SK-N-SH (cell line): ENCODE measurements around the gene PSMD13.

Experiments
- CTCF ChIP-seq: fragments of 200-600 bp; sonication (generic); IDR thresholded peaks from 2 replicates; pipeline ENCODE4 v1.6.1; 2017; ENCODE audit warnings: antibody characterized with exemption, mild to moderate bottlenecking, moderate library complexity
- EP300 ChIP-seq, 2 experiments: IDR thresholded peaks; 2 replicates each; pipeline versions ENCODE4 v1.4.0 to v1.6.1; 2012; ENCODE audit warnings: borderline replicate concordance in 1 of 2, low read depth in 1 of 2, low read length in 1 of 2
- NRF1 ChIP-seq: IDR thresholded peaks from 2 replicates; pipeline ENCODE4 v1.6.1; 2012; ENCODE audit warnings: low read depth, mild to moderate bottlenecking, low read length
- RAD21 ChIP-seq: IDR thresholded peaks from 2 replicates; pipeline ENCODE4 v1.6.1; 2012; ENCODE audit warnings: mild to moderate bottlenecking, low read length

GRCh38 chr11:241634-242033, 4.9 kb downstream of the PSMD13 start:
- no peak for TF ChIP-seq CTCF
- TF ChIP-seq RAD21, result no peak
- TF ChIP-seq NRF1, result no peak
- no peak for TF ChIP-seq EP300 (IDR thresholded peaks at IDR 0.05; ENCODE audit: borderline replicate concordance in 1 of 2, low read depth in 1 of 2, low read length in 1 of 2)
